ENCODE results near the gene KIF23.

The KIF23 gene

GRCh38 chr15:69497076-69497475 lies 82.9 kb downstream of the KIF23 start:
- DNase-seq: no peak

- DNase-seq: no peak
These were observed 83.5 kb downstream of the KIF23 start for GRCh38 chr15:69497667-69498066.
